WTC11 (cell line): ENCODE measurements around the gene SIM1. TPM values are rescaled to one million over a fixed set of nuclear protein-coding genes. Genes with fewer than 3 reads are reported as not detected.

Experiments used
- ATAC-seq: fragments of 200-7000 bp; cut with Tn5 transposase; 2 replicates; pipeline ENCODE4 v1.10.0; 2021; ENCODE audit warnings: mild to moderate bottlenecking, moderate library complexity
- CTCF ChIA-PET: fragments of 300-600 bp; sonication (Branson Sonifier 250); formaldehyde crosslinking; loops from one replicate; lab custom pipeline; 2021; ENCODE audit warnings: antibody characterized with exemption; lab: Charles Lee
- POLR2A ChIA-PET: fragments of 350-600 bp; sonication (Branson Sonifier 250); formaldehyde crosslinking; loops from one replicate; lab custom pipeline; 2021; ENCODE audit warnings: antibody characterized with exemption; lab: Charles Lee
- DNase-seq: peaks from one replicate; pipeline ENCODE4 v3.0.0; 2021; ENCODE audit warnings: low spot score
- H3K27ac Mint-ChIP-seq: 2 replicates; pipeline ENCODE4 v1.8.0; 2021; ENCODE audit warnings: mixed read lengths
- H3K27me3 Mint-ChIP-seq: 2 replicates; pipeline ENCODE4 v1.8.0; 2021; ENCODE audit warnings: low read depth, mild to moderate bottlenecking, moderate library complexity, mixed read lengths
- H3K36me3 Mint-ChIP-seq: 2 replicates; pipeline ENCODE4 v1.8.0; 2021; ENCODE audit warnings: mixed read lengths
- H3K4me1 Mint-ChIP-seq: 2 replicates; pipeline ENCODE4 v1.8.0; 2022; ENCODE audit warnings: mixed read lengths
- H3K4me3 Mint-ChIP-seq: 2 replicates; pipeline ENCODE4 v1.8.0; 2021; ENCODE audit warnings: mild to moderate bottlenecking, moderate library complexity, mixed read lengths
- H3K9me3 Mint-ChIP-seq: 2 replicates; pipeline ENCODE4 v1.8.0; 2021; ENCODE audit warnings: mixed read lengths
- CBFB ChIP-seq: sonication (generic); formaldehyde crosslinking; IDR thresholded peaks from 2 replicates; pipeline ENCODE4 v1.8.1; 2022; ENCODE audit warnings: mild to moderate bottlenecking, low read depth, missing genetic modification reagents
- EMX1 ChIP-seq: fragments of 250-450 bp; sonication (Bioruptor Pico); IDR thresholded peaks from 2 replicates; pipeline ENCODE4 v1.8.0; 2021; ENCODE audit warnings: mild to moderate bottlenecking
- FOXK1 ChIP-seq: sonication (generic); formaldehyde crosslinking; IDR thresholded peaks from 2 replicates; pipeline ENCODE4 v1.8.0; 2022; ENCODE audit warnings: mild to moderate bottlenecking, moderate library complexity, missing genetic modification reagents
- FOXP1 ChIP-seq: sonication (generic); formaldehyde crosslinking; IDR thresholded peaks from 2 replicates; pipeline ENCODE4 v1.8.0; 2022; ENCODE audit warnings: missing genetic modification reagents, mild to moderate bottlenecking, moderate library complexity, borderline replicate concordance
- GRHL2 ChIP-seq: fragments of 250-450 bp; sonication (Bioruptor Pico); IDR thresholded peaks from 2 replicates; pipeline ENCODE4 v1.8.0; 2022; ENCODE audit warnings: mild to moderate bottlenecking, moderate library complexity; ENCODE audit not compliant: insufficient replicate concordance, severe bottlenecking
- GTF2I ChIP-seq: fragments of 250-450 bp; sonication (Bioruptor Pico); conservative IDR thresholded peaks from 2 replicates; pipeline ENCODE4 v1.4.0; 2021; ENCODE audit warnings: mild to moderate bottlenecking
- MYBL2 ChIP-seq: sonication (generic); formaldehyde crosslinking; IDR thresholded peaks from 2 replicates; pipeline ENCODE4 v1.8.1; 2023; ENCODE audit warnings: mild to moderate bottlenecking, moderate library complexity, missing genetic modification reagents
- NR1H2 ChIP-seq: sonication (generic); formaldehyde crosslinking; IDR thresholded peaks from 2 replicates; pipeline ENCODE4 v1.9.0; 2021; ENCODE audit warnings: mild to moderate bottlenecking, moderate library complexity, missing genetic modification reagents
- NR3C1 ChIP-seq: sonication (generic); formaldehyde crosslinking; conservative IDR thresholded peaks from 2 replicates; pipeline ENCODE4 v1.8.1; 2023; ENCODE audit warnings: low read depth, mild to moderate bottlenecking, missing genetic modification reagents
- PRRX2 ChIP-seq: fragments of 250-450 bp; sonication (Bioruptor Pico); IDR thresholded peaks from 2 replicates; pipeline ENCODE4 v1.8.0; 2021; ENCODE audit warnings: mild to moderate bottlenecking
- SOX15 ChIP-seq: fragments of 250-450 bp; sonication (Bioruptor Pico); IDR thresholded peaks from 2 replicates; pipeline ENCODE4 v1.9.0; 2021; ENCODE audit warnings: mild to moderate bottlenecking
- ZNF121 ChIP-seq: sonication (generic); formaldehyde crosslinking; IDR thresholded peaks from 2 replicates; pipeline ENCODE4 v1.8.0; 2023; ENCODE audit warnings: missing genetic modification reagents
- ZNF232 ChIP-seq: sonication (generic); formaldehyde crosslinking; IDR thresholded peaks from 2 replicates; pipeline ENCODE4 v1.8.0; 2022; ENCODE audit warnings: mild to moderate bottlenecking, missing genetic modification reagents
- total RNA-seq: library from RNA; stranded (reverse); gene quantifications from 3 replicates; pipeline ENCODE4 v1.2.3, GENCODE V29; 2021
- TF ChIP-seq, protein P1 (sequence below): sonication (generic); formaldehyde crosslinking; IDR thresholded peaks from 2 replicates; pipeline ENCODE4 v1.8.1; 2023; ENCODE audit warnings: mild to moderate bottlenecking, missing genetic modification reagents
- TF ChIP-seq, protein P2 (sequence below): sonication (generic); formaldehyde crosslinking; IDR thresholded peaks from 2 replicates; pipeline ENCODE4 v1.8.1; 2022; ENCODE audit warnings: low read depth, mild to moderate bottlenecking, moderate library complexity, missing genetic modification reagents, borderline replicate concordance
- TF ChIP-seq, protein P3 (sequence below): fragments of 200-600 bp; IDR thresholded peaks from 2 replicates; pipeline ENCODE4 v1.8.0; 2022; ENCODE audit warnings: antibody characterized with exemption
- TF ChIP-seq, protein P4 (sequence below): sonication (generic); formaldehyde crosslinking; IDR thresholded peaks from 2 replicates; pipeline ENCODE4 v1.8.1; 2022; ENCODE audit warnings: mild to moderate bottlenecking, missing genetic modification reagents, moderate library complexity, borderline replicate concordance
- TF ChIP-seq, protein P5 (sequence below): sonication (generic); formaldehyde crosslinking; IDR thresholded peaks from 2 replicates; pipeline ENCODE4 v1.8.0; 2022; ENCODE audit warnings: mild to moderate bottlenecking, missing genetic modification reagents
- TF ChIP-seq, protein P6 (sequence below): sonication (generic); formaldehyde crosslinking; IDR thresholded peaks from 2 replicates; pipeline ENCODE4 v1.8.1; 2022; ENCODE audit warnings: mild to moderate bottlenecking, moderate library complexity, missing genetic modification reagents

Gene SIM1
- total RNA-seq, 1 experiment from 2014 or later = 0.09 TPM

DNA sequence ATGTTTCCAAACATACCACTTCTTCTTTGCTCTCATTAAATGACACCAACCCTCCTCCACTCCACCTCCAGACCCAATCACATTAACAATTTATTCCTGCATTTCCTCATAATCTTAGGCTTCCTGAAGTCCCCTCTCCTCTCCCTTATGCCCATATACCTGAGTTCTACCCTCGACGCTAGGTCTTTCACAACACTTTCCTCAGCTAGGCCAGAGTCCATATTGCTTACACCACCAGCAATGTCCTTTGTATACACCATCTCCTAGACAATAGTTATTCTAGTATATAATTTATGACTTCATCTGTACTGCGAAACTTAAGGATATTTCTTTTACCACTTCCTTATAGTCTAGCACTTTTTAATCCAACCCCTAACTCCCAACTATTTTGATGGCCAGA is 47.7 kb downstream of the SIM1 start:
- no peak for ATAC-seq
- ChIA-PET CTCF (no interaction called here), POLR2A (no interaction called here)
- no peak for TF ChIP-seq SOX15 (CRISPR knock-in tag)
- Mint-ChIP-seq H3K4me1 (peaks cover 26% of the 10 kb centered on the region), H3K36me3 (peaks cover 11% of the 10 kb centered on the region), H3K27ac (no peak overlapping the region), H3K4me3 (no peak overlapping the region), H3K27me3 (no peaks in the 10 kb centered on the region), H3K9me3 (peaks cover 17% of the 10 kb centered on the region)
- no peak for DNase-seq

DNA sequence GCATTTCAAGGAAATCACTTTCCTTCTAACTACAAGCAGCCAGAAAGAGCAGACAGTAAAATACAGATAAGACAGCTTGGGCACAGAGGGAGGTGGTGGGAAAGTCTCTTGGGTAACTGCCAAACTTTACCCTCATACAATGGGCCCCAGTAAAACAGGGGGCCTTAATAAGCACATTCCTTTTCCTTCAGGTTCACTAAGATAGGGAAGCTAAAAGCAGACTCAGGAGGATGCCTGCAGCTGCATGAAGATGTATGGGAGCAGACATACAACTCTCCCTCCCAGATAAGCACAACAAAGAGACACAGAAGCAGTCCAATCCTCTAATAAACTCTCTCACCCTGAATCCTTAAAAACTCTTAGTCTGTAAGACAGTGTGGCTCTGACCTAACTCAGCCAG is 49.0 kb downstream of the SIM1 start:
- Mint-ChIP-seq H3K4me1 (peaks cover 14% of the 10 kb centered on the region), H3K36me3 (peaks cover 11% of the 10 kb centered on the region), H3K4me3 (no peak overlapping the region), H3K27ac (no peak overlapping the region), H3K27me3 (no peaks in the 10 kb centered on the region), H3K9me3 (peaks cover 17% of the 10 kb centered on the region)
- DNase-seq (no peak), ATAC-seq (no peak)
- ChIA-PET CTCF (interaction anchor here (1.4 kb wide), 1 partner anchor 13 kb away, joined by 3 read pairs; no protein-coding TSS in a partner anchor), POLR2A (no interaction called here)
- no peak for TF ChIP-seq CBFB (CRISPR knock-in tag)
- TF ChIP-seq, protein P1, sequence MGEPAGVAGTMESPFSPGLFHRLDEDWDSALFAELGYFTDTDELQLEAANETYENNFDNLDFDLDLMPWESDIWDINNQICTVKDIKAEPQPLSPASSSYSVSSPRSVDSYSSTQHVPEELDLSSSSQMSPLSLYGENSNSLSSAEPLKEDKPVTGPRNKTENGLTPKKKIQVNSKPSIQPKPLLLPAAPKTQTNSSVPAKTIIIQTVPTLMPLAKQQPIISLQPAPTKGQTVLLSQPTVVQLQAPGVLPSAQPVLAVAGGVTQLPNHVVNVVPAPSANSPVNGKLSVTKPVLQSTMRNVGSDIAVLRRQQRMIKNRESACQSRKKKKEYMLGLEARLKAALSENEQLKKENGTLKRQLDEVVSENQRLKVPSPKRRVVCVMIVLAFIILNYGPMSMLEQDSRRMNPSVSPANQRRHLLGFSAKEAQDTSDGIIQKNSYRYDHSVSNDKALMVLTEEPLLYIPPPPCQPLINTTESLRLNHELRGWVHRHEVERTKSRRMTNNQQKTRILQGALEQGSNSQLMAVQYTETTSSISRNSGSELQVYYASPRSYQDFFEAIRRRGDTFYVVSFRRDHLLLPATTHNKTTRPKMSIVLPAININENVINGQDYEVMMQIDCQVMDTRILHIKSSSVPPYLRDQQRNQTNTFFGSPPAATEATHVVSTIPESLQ (CRISPR knock-in tag) = no peak
- no peak for TF ChIP-seq MYBL2
- no peak for TF ChIP-seq EMX1
- TF ChIP-seq, protein P2, sequence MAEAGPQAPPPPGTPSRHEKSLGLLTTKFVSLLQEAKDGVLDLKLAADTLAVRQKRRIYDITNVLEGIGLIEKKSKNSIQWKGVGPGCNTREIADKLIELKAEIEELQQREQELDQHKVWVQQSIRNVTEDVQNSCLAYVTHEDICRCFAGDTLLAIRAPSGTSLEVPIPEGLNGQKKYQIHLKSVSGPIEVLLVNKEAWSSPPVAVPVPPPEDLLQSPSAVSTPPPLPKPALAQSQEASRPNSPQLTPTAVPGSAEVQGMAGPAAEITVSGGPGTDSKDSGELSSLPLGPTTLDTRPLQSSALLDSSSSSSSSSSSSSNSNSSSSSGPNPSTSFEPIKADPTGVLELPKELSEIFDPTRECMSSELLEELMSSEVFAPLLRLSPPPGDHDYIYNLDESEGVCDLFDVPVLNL (CRISPR knock-in tag) = no peak
- no peak for TF ChIP-seq GRHL2 (CRISPR knock-in tag)
- TF ChIP-seq, all 79 proteins: peak for 0

DNA sequence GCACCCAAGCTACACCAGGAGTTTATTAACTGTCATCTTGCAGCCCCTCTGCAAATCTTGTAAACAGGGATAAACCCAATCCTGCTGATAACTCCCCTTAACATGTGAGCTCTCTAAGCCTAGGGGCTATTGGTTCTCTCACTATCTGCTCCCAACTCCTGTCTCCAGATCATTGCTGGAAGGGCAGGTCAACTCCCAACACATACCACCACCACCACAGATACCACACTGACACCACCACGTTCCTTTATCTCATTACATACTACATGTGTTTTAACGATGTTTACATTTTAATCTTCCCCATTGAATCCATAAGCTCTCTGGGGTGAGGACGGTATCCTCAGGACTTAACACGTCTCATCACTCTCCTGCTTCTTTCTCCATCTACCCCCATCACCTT is 51.8 kb downstream of the SIM1 start:
- H3K27ac Mint-ChIP-seq = no peak overlapping the region
- peaks cover 3% of the 10 kb centered on the region for H3K4me1 Mint-ChIP-seq
- DNase-seq (no peak), ATAC-seq (no peak)
- peaks cover 17% of the 10 kb centered on the region for H3K9me3 Mint-ChIP-seq
- H3K36me3 Mint-ChIP-seq = peaks cover 11% of the 10 kb centered on the region
- H3K4me3 Mint-ChIP-seq = no peak overlapping the region
- H3K27me3 Mint-ChIP-seq = no peaks in the 10 kb centered on the region
- TF ChIP-seq MYBL2 = no peak
- no peak for TF ChIP-seq PRRX2 (CRISPR knock-in tag)
- no peak for TF ChIP-seq CBFB (CRISPR knock-in tag)
- no peak for TF ChIP-seq FOXP1 (CRISPR knock-in tag)
- TF ChIP-seq, protein P3, sequence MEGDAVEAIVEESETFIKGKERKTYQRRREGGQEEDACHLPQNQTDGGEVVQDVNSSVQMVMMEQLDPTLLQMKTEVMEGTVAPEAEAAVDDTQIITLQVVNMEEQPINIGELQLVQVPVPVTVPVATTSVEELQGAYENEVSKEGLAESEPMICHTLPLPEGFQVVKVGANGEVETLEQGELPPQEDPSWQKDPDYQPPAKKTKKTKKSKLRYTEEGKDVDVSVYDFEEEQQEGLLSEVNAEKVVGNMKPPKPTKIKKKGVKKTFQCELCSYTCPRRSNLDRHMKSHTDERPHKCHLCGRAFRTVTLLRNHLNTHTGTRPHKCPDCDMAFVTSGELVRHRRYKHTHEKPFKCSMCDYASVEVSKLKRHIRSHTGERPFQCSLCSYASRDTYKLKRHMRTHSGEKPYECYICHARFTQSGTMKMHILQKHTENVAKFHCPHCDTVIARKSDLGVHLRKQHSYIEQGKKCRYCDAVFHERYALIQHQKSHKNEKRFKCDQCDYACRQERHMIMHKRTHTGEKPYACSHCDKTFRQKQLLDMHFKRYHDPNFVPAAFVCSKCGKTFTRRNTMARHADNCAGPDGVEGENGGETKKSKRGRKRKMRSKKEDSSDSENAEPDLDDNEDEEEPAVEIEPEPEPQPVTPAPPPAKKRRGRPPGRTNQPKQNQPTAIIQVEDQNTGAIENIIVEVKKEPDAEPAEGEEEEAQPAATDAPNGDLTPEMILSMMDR = no peak
- no peak for TF ChIP-seq ZNF121 (CRISPR knock-in tag)
- TF ChIP-seq, protein P4, sequence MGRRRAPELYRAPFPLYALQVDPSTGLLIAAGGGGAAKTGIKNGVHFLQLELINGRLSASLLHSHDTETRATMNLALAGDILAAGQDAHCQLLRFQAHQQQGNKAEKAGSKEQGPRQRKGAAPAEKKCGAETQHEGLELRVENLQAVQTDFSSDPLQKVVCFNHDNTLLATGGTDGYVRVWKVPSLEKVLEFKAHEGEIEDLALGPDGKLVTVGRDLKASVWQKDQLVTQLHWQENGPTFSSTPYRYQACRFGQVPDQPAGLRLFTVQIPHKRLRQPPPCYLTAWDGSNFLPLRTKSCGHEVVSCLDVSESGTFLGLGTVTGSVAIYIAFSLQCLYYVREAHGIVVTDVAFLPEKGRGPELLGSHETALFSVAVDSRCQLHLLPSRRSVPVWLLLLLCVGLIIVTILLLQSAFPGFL (CRISPR knock-in tag) = no peak
- TF ChIP-seq, protein P5, sequence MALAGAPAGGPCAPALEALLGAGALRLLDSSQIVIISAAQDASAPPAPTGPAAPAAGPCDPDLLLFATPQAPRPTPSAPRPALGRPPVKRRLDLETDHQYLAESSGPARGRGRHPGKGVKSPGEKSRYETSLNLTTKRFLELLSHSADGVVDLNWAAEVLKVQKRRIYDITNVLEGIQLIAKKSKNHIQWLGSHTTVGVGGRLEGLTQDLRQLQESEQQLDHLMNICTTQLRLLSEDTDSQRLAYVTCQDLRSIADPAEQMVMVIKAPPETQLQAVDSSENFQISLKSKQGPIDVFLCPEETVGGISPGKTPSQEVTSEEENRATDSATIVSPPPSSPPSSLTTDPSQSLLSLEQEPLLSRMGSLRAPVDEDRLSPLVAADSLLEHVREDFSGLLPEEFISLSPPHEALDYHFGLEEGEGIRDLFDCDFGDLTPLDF (CRISPR knock-in tag) = no peak
- TF ChIP-seq, protein P6, sequence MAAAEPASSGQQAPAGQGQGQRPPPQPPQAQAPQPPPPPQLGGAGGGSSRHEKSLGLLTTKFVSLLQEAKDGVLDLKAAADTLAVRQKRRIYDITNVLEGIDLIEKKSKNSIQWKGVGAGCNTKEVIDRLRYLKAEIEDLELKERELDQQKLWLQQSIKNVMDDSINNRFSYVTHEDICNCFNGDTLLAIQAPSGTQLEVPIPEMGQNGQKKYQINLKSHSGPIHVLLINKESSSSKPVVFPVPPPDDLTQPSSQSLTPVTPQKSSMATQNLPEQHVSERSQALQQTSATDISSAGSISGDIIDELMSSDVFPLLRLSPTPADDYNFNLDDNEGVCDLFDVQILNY (CRISPR knock-in tag) = no peak
- no peak for TF ChIP-seq NR3C1 (CRISPR knock-in tag)
- no peak for TF ChIP-seq NR1H2 (CRISPR knock-in tag)
- no peak for TF ChIP-seq GTF2I
- TF ChIP-seq FOXK1 (CRISPR knock-in tag) = no peak
- TF ChIP-seq ZNF232 (CRISPR knock-in tag) = no peak
- POLR2A ChIA-PET = no interaction called here
- CTCF ChIA-PET = interaction anchor here (0.7 to 1.0 kb wide), 2 partner anchors 48 to 251 kb away, joined by 3 read pairs; no protein-coding TSS in a partner anchor
